ENCODE results near the gene ZFP36. TPM values are rescaled to one million over a fixed set of nuclear protein-coding genes. Genes with fewer than 3 reads are reported as not detected.
"Not testable (repeated sequence)": the region's sequence is repeated elsewhere in the genome, so short reads cannot be mapped to it uniquely, and the experiment has no call there.

The ZFP36 gene
- total RNA-seq, 1 experiment from 2014 or later, result 36.3 TPM

- H2AFZ ChIP-seq, result no peak overlapping the region
- CTCF ChIA-PET, result no interaction called here
These were observed 33.7 kb upstream of the ZFP36 start for GRCh38 chr19:39372941-39373340.

GRCh38 chr19:39375929-39376328, 30.7 kb upstream of the ZFP36 start:
- Histone ChIP-seq H3K4me3 (no peak overlapping the region), H4K20me1 (ENCODE audit: insufficient read depth) (peaks cover 3% of the 10 kb centered on the region), H2AFZ (no peak overlapping the region), H3K27ac (no peak overlapping the region), H3F3A (ENCODE audit: insufficient read depth, low read depth) (peaks cover 3% of the 10 kb centered on the region; the same call in 1 of the 2 replicates), H3K36me3 (ENCODE audit: low read depth) (peaks cover 18% of the 10 kb centered on the region; the same call in 1 of the 2 replicates), H3K27me3 (ENCODE audit: insufficient read depth, low read depth) (no peaks in the 10 kb centered on the region), H3K79me2 (ENCODE audit: low read depth) (no peaks in the 10 kb centered on the region), H3K4me2 (no peak overlapping the region), H3K9me2 (ENCODE audit: insufficient read depth) (no peaks in the 10 kb centered on the region), H3K9me3 (ENCODE audit: insufficient read depth, low read depth) (no peaks in the 10 kb centered on the region), H3K4me1 (replicated peaks; ENCODE audit: insufficient read depth) (no peaks in the 10 kb centered on the region)
- CTCF ChIA-PET, result no interaction called here
- TF ChIP-seq CTCF (conservative IDR thresholded peaks at IDR 0.05), result no peak
- TF ChIP-seq EZH2 (IDR thresholded peaks at IDR 0.05; ENCODE audit: low read depth), result no peak
- POLR2A ChIA-PET (ENCODE audit: unreplicated experiment), result no interaction called here
- BruUV-seq (replicated peaks), result no TSS peak
- DNase-seq, result no peak
- intact Hi-C loops (cut with micrococcal nuclease; ENCODE audit: unreplicated experiment), result no loop called here

More at GRCh38 chr19:39372941-39373340, 33.7 kb upstream of the ZFP36 start:
- no peak for DNase-seq
- H3K9me2 ChIP-seq (ENCODE audit: insufficient read depth), result no peaks in the 10 kb centered on the region
- no TSS peak for BruUV-seq (replicated peaks)
- intact Hi-C loops (cut with micrococcal nuclease; ENCODE audit: unreplicated experiment), result no loop called here
- TF ChIP-seq EZH2 (IDR thresholded peaks at IDR 0.05; ENCODE audit: low read depth) (no peak), CTCF (conservative IDR thresholded peaks at IDR 0.05) (no peak)
- H3F3A ChIP-seq (ENCODE audit: insufficient read depth, low read depth), result 0 out of 2 replicates have a peak, but pooled peaks cover 7% of the 10 kb centered on the region
- no peaks in the 10 kb centered on the region for H3K79me2 ChIP-seq (ENCODE audit: low read depth)
- peaks cover 6% of the 10 kb centered on the region for H4K20me1 ChIP-seq (ENCODE audit: insufficient read depth)
- H3K4me1 ChIP-seq (replicated peaks; ENCODE audit: insufficient read depth), result no peaks in the 10 kb centered on the region
- H3K27ac ChIP-seq, result no peak overlapping the region
- no peak overlapping the region for H3K4me2 ChIP-seq
- no peaks in the 10 kb centered on the region for H3K27me3 ChIP-seq (ENCODE audit: insufficient read depth, low read depth)
- H3K9me3 ChIP-seq (ENCODE audit: insufficient read depth, low read depth), result no peaks in the 10 kb centered on the region
- H3K36me3 ChIP-seq (ENCODE audit: low read depth), result peaks cover 16% of the 10 kb centered on the region; the same call in 1 of the 2 replicates
- H3K4me3 ChIP-seq, result no peak overlapping the region
- POLR2A ChIA-PET (ENCODE audit: unreplicated experiment), result no interaction called here

- H2AFZ ChIP-seq, result no peak overlapping the region
- H3K4me1 ChIP-seq (replicated peaks; ENCODE audit: insufficient read depth), result no peaks in the 10 kb centered on the region
- H3K27me3 ChIP-seq (ENCODE audit: insufficient read depth, low read depth), result no peaks in the 10 kb centered on the region
- H3K9me2 ChIP-seq (ENCODE audit: insufficient read depth), result no peaks in the 10 kb centered on the region
- CTCF ChIA-PET, result no interaction called here
- intact Hi-C loops (cut with micrococcal nuclease; ENCODE audit: unreplicated experiment), result no loop called here
- no peaks in the 10 kb centered on the region for H3K79me2 ChIP-seq (ENCODE audit: low read depth)
- no peak for DNase-seq
- H3K36me3 ChIP-seq (ENCODE audit: low read depth), result 0 out of 2 replicates have a peak, but pooled peaks cover 19% of the 10 kb centered on the region
- no peaks in the 10 kb centered on the region for H3K9me3 ChIP-seq (ENCODE audit: insufficient read depth, low read depth)
- H3K4me2 ChIP-seq, result no peak overlapping the region
- BruUV-seq (replicated peaks), result no TSS peak
- peaks cover 10% of the 10 kb centered on the region; the same call in 1 of the 2 replicates for H3F3A ChIP-seq (ENCODE audit: insufficient read depth, low read depth)
- H3K27ac ChIP-seq, result no peak overlapping the region
- POLR2A ChIA-PET (ENCODE audit: unreplicated experiment), result no interaction called here
- H3K4me3 ChIP-seq, result no peak overlapping the region
- no peak for TF ChIP-seq EZH2 (IDR thresholded peaks at IDR 0.05; ENCODE audit: low read depth)
- no peak for TF ChIP-seq CTCF (conservative IDR thresholded peaks at IDR 0.05)
- no peaks in the 10 kb centered on the region; the same call in 1 of the 2 replicates for H4K20me1 ChIP-seq (ENCODE audit: insufficient read depth)
These were observed 29.0 kb upstream of the ZFP36 start for GRCh38 chr19:39377373-39378362.

GRCh38 chr19:39379366-39379765, 27.3 kb upstream of the ZFP36 start:
- H3K9me3 ChIP-seq (ENCODE audit: insufficient read depth, low read depth); H3K9me2 ChIP-seq (ENCODE audit: insufficient read depth); POLR2A ChIA-PET (ENCODE audit: unreplicated experiment); H3K27me3 ChIP-seq (ENCODE audit: insufficient read depth, low read depth); H3K27ac ChIP-seq; H3K4me2 ChIP-seq; DNase-seq; H3K4me3 ChIP-seq; intact Hi-C loops (cut with micrococcal nuclease; ENCODE audit: unreplicated experiment); BruUV-seq (replicated peaks); H3F3A ChIP-seq (ENCODE audit: insufficient read depth, low read depth); H3K4me1 ChIP-seq (replicated peaks; ENCODE audit: insufficient read depth); CTCF ChIA-PET; H2AFZ ChIP-seq; H4K20me1 ChIP-seq (ENCODE audit: insufficient read depth); H3K79me2 ChIP-seq (ENCODE audit: low read depth): not testable (repeated sequence)
- H3K36me3 ChIP-seq (ENCODE audit: low read depth), result 0 out of 2 replicates have a peak, but pooled peaks cover 26% of the 10 kb centered on the region
